GM12878 (cell line): ENCODE data around the gene EAF1. TPM values are rescaled to one million over a fixed set of nuclear protein-coding genes. Genes with fewer than 3 reads are reported as not detected.

Experiments
- ATAC-seq: fragments of 200-7000 bp; cut with Tn5 transposase; 3 replicates; pipeline ENCODE4 v1.9.1; 2020; ENCODE audit warnings: mild to moderate bottlenecking, moderate library complexity
- BruUV-seq: library from RNA; stranded (reverse); fragments of 400-500 nt; replicated peaks from 2 replicates; lab custom pipeline; 2021; lab: Mats Ljungman, UMichigan
- CTCF ChIA-PET: fragments of 300-600 bp; sonication (Branson Sonifier 250); formaldehyde crosslinking; extraction: SDS; loops from one replicate; lab custom pipeline; 2021; ENCODE audit warnings: inconsistent platforms; lab: Yijun Ruan, JAX
- POLR2A ChIA-PET: fragments of 350-600 bp; formaldehyde crosslinking; extraction: SDS; loops from one replicate; lab custom pipeline; 2021; ENCODE audit warnings: inconsistent platforms; lab: Charles Lee
- RAD21 ChIA-PET: fragments of 300-600 bp; sonication (Branson Sonifier 250); formaldehyde crosslinking; loops from one replicate; lab custom pipeline; 2023; ENCODE audit warnings: antibody characterized with exemption; ENCODE audit not compliant: unreplicated experiment; lab: Charles Lee
- SMC1A ChIA-PET: fragments of 300-600 bp; sonication (Branson Sonifier 250); formaldehyde crosslinking; loops from one replicate; lab custom pipeline; 2023; ENCODE audit not compliant: unreplicated experiment, uncharacterized antibody; lab: Charles Lee
- DNase-seq: peaks from one replicate; pipeline ENCODE4 v3.0.0-alpha.2; 2011; ENCODE audit warnings: low read depth, low spot score
- FAIRE-seq: peaks from 3 replicates; lab custom pipeline; 2011; peaks lifted over from hg19 to GRCh38; lab: Jason Lieb, UNC
- H2AFZ ChIP-seq: 2 replicates; pipeline ENCODE4 v1.6.0; 2011; ENCODE audit warnings: low read depth, low read length, control low read depth; ENCODE audit not compliant: control insufficient read depth
- H3K27ac ChIP-seq: 2 replicates; pipeline ENCODE4 v1.5.1; 2011; ENCODE audit warnings: control low read depth; ENCODE audit not compliant: control insufficient read depth, insufficient read depth
- H3K27me3 ChIP-seq, 2 experiments: replicated peaks in 1 of 2; 2 replicates each; pipeline versions ENCODE4 v1.6.0 to v1.6.1; 2011; ENCODE audit warnings: low read length in 1 of 2; ENCODE audit not compliant: control insufficient read depth in 2 of 2, insufficient read depth in 2 of 2
- H3K36me3 ChIP-seq, 2 experiments: 2 replicates each; pipeline ENCODE4 v1.5.1; 2011; ENCODE audit warnings: low read length in 1 of 2; ENCODE audit not compliant: control insufficient read depth in 2 of 2, insufficient read depth in 2 of 2
- H3K4me1 ChIP-seq: 2 replicates; pipeline ENCODE4 v1.6.1; 2011; ENCODE audit warnings: mild to moderate bottlenecking, low read length, moderate library complexity, mixed read lengths; ENCODE audit not compliant: control insufficient read depth, insufficient read depth
- H3K4me2 ChIP-seq: 2 replicates; pipeline ENCODE4 v1.6.0; 2011; ENCODE audit warnings: control low read depth; ENCODE audit not compliant: control insufficient read depth, insufficient read depth
- H3K4me3 ChIP-seq: fragments of 200-600 bp; sonication (generic); 2 replicates; pipeline ENCODE4 v1.5.1; 2016
- H3K79me2 ChIP-seq: 2 replicates; pipeline ENCODE4 v1.6.0; 2011; ENCODE audit warnings: low read length; ENCODE audit not compliant: control insufficient read depth, insufficient read depth
- H3K9ac ChIP-seq: 2 replicates; pipeline ENCODE4 v1.8.0; 2011; ENCODE audit warnings: low read length, control low read depth, mixed read lengths; ENCODE audit not compliant: control insufficient read depth, insufficient read depth
- H3K9me3 ChIP-seq: replicated peaks from 3 replicates; pipeline ENCODE4 v1.5.1; 2011; ENCODE audit warnings: mild to moderate bottlenecking, low read length; ENCODE audit not compliant: control insufficient read depth, insufficient read depth
- H4K20me1 ChIP-seq: 2 replicates; pipeline ENCODE4 v1.6.0; 2011; ENCODE audit not compliant: control insufficient read depth, insufficient read depth
- BMI1 ChIP-seq: fragments of 450-650 bp; IDR thresholded peaks from 2 replicates; pipeline ENCODE4 v1.6.1; 2016; ENCODE audit warnings: mild to moderate bottlenecking, moderate library complexity, borderline replicate concordance
- CBFB ChIP-seq: IDR thresholded peaks from 2 replicates; pipeline ENCODE4 v1.6.1; 2016; ENCODE audit warnings: antibody characterized with exemption, low read depth
- CBX3 ChIP-seq: fragments of 200-600 bp; sonication (generic); IDR thresholded peaks from 2 replicates; pipeline ENCODE4 v1.6.1; 2016; ENCODE audit warnings: low read depth, borderline replicate concordance
- FOS ChIP-seq: IDR thresholded peaks from 3 replicates; pipeline ENCODE4 v1.6.1; 2011; ENCODE audit warnings: borderline replicate concordance; ENCODE audit not compliant: insufficient read length; ENCODE audit errors: extremely low read depth
- IKZF2 ChIP-seq, 2 experiments: fragments of 450-650 bp; IDR thresholded peaks; 2 replicates each; pipeline ENCODE4 v1.6.1; 2017; ENCODE audit warnings: mild to moderate bottlenecking in 2 of 2, moderate library complexity in 2 of 2
- REST ChIP-seq: IDR thresholded peaks from 2 replicates; pipeline ENCODE4 v1.6.1; 2012; ENCODE audit warnings: mild to moderate bottlenecking, low read depth, low read length
- YY1 ChIP-seq: IDR thresholded peaks from 2 replicates; pipeline ENCODE4 v1.6.1; 2011; ENCODE audit warnings: low read depth, mild to moderate bottlenecking, low read length
- ZNF217 ChIP-seq: fragments of 450-650 bp; IDR thresholded peaks from 2 replicates; pipeline ENCODE4 v1.6.1; 2017; ENCODE audit warnings: antibody characterized with exemption, mild to moderate bottlenecking
- WGBS: methylation state at CpG from one replicate; pipeline ENCODE4 v1.1.6; 2016; ENCODE audit warnings: low lambda C conversion rate; ENCODE audit not compliant: insufficient replicate concordance, insufficient coverage; ENCODE audit errors: missing lambda C conversion rate; 5-methylcytosine and 5-hydroxymethylcytosine counted together
- in situ Hi-C: fragments of 300-500 bp; cut with MboI; formaldehyde crosslinking; loops from 9 replicates; pipeline ENCODE4 v1.14.3; 2018; ENCODE audit warnings: mixed read lengths
- intact Hi-C: fragments of 100-400 bp; cut with micrococcal nuclease; formaldehyde crosslinking; loops from one replicate; pipeline ENCODE4 v1.14.2; 2022; ENCODE audit not compliant: unreplicated experiment
- polyA plus RNA-seq, 11 experiments: library from polyadenylated mRNA; depleted of rRNA in 4 of 11; unstranded in 6 of 11; stranded (reverse) in 5 of 11; fragments of >200 nt; fragmentation: Nextera tagmentation in 4 of 11; fragmentation: Illumina TruSeq in 1 of 11; extraction: Ambion mirVana in 4 of 11; extraction: Trizol in 1 of 11; gene quantifications; 1 replicate in 1 of 11; 2 replicates in 10 of 11; pipeline versions ENCODE4 v1.2.1 to v1.2.3, GENCODE V29; 2011 to 2016; ENCODE audit warnings: inconsistent platforms in 2 of 11, missing spikeins in 2 of 11, low read depth in 1 of 11
- total RNA-seq, 4 experiments: library from RNA; depleted of rRNA in 3 of 4; stranded (reverse); fragments of >200 nt in 3 of 4; fragmentation: Illumina TruSeq in 1 of 4; extraction: Trizol in 1 of 4; gene quantifications; 2 replicates each; pipeline versions ENCODE4 v1.2.1 to v1.2.3, GENCODE V29; 2013 to 2021
- TF ChIP-seq, protein P1 (sequence below), 3 experiments: IDR thresholded peaks in 2 of 3; conservative IDR thresholded peaks in 1 of 3; 2 replicates each; pipeline ENCODE4 v1.5.1; 2011; ENCODE audit warnings: low read depth in 3 of 3, low read length in 3 of 3, mild to moderate bottlenecking in 3 of 3, control low read depth in 2 of 3, moderate library complexity in 2 of 3, inconsistent platforms in 1 of 3, mixed read lengths in 1 of 3; ENCODE audit not compliant: control insufficient read depth in 2 of 3, insufficient read depth in 1 of 3; ENCODE audit errors: extremely low read depth in 1 of 3
- TF ChIP-seq, protein P2 (sequence below): IDR thresholded peaks from 2 replicates; pipeline ENCODE4 v1.6.1; 2012; ENCODE audit warnings: low read depth, low read length, improper control_type of control experiment

Gene EAF1
- total and polyA plus RNA-seq, 10 of the 15 experiments (the other 5 are each of a cell fraction or from before 2014, with no cell fraction given): 6.8 to 21.6 (median 15.6) TPM

GRCh38 chr3:15470261-15470660 lies 42.9 kb downstream of the EAF1 start:
- no peaks in the 10 kb centered on the region for H3K27me3 ChIP-seq
- TF ChIP-seq ZNF217 (no peak), YY1 (no peak), IKZF2 (IDR thresholded peaks at IDR 0.05) (no peak)
- TF ChIP-seq, protein P1, sequence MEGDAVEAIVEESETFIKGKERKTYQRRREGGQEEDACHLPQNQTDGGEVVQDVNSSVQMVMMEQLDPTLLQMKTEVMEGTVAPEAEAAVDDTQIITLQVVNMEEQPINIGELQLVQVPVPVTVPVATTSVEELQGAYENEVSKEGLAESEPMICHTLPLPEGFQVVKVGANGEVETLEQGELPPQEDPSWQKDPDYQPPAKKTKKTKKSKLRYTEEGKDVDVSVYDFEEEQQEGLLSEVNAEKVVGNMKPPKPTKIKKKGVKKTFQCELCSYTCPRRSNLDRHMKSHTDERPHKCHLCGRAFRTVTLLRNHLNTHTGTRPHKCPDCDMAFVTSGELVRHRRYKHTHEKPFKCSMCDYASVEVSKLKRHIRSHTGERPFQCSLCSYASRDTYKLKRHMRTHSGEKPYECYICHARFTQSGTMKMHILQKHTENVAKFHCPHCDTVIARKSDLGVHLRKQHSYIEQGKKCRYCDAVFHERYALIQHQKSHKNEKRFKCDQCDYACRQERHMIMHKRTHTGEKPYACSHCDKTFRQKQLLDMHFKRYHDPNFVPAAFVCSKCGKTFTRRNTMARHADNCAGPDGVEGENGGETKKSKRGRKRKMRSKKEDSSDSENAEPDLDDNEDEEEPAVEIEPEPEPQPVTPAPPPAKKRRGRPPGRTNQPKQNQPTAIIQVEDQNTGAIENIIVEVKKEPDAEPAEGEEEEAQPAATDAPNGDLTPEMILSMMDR (IDR thresholded peaks at IDR 0.05 in 2 of 3, conservative IDR thresholded peaks at IDR 0.05 in 1 of 3; ENCODE audit: control insufficient read depth in 2 of 3, extremely low read depth in 1 of 3, insufficient read depth in 1 of 3, low read depth in 3 of 3, low read length in 3 of 3): peak in 2 of 3 experiments; percentile 17 to 26; a peak in 1 of 6 replicates
- intact Hi-C loops (no loop called here), in situ Hi-C loops (no loop called here)
- H3K4me3 ChIP-seq: no peak overlapping the region
- CTCF ChIA-PET: interaction anchor here (0.7 to 2.1 kb wide), 6 partner anchors 21 to 365 kb away, joined by 3 to 7 read pairs (median 4); no protein-coding TSS in a partner anchor
- no peak for FAIRE-seq
- no peak overlapping the region for H3K9ac ChIP-seq
- no peaks in the 10 kb centered on the region for H3K9me3 ChIP-seq
- H3K36me3 ChIP-seq: no peaks in the 10 kb centered on the region
- no peak overlapping the region for H3K27ac ChIP-seq
- no peak overlapping the region for H3K4me2 ChIP-seq
- no peaks in the 10 kb centered on the region for H4K20me1 ChIP-seq
- SMC1A ChIA-PET: interaction anchor here (0.8 to 5.6 kb wide), 4 partner anchors 20 to 203 kb away, joined by 3 to 48 read pairs (median 5); no protein-coding TSS in a partner anchor
- BruUV-seq: no TSS peak
- H3K79me2 ChIP-seq: no peaks in the 10 kb centered on the region
- WGBS: 23% methylated on average over 6 of the region's 6 CpGs
- RAD21 ChIA-PET: interaction anchor here (1.3 kb wide), 1 partner anchor 86 kb away, joined by 4 read pairs; no protein-coding TSS in a partner anchor
- DNase-seq: no peak
- H3K4me1 ChIP-seq: peaks cover 6% of the 10 kb centered on the region
- no peak overlapping the region for H2AFZ ChIP-seq
- POLR2A ChIA-PET: no interaction called here
- no peak for ATAC-seq

GRCh38 chr3:15470849-15471248 lies 43.5 kb downstream of the EAF1 start:
- Histone ChIP-seq H3K36me3 (no peaks in the 10 kb centered on the region), H3K9ac (no peak overlapping the region), H3K4me3 (no peak overlapping the region), H3K27ac (no peak overlapping the region), H3K9me3 (no peaks in the 10 kb centered on the region), H3K27me3 (no peaks in the 10 kb centered on the region), H4K20me1 (no peaks in the 10 kb centered on the region), H3K4me1 (peaks cover 6% of the 10 kb centered on the region), H3K79me2 (no peaks in the 10 kb centered on the region), H3K4me2 (no peak overlapping the region), H2AFZ (no peak overlapping the region)
- ChIA-PET RAD21 (interaction anchor here (0.9 to 1.1 kb wide), 2 partner anchors 40 to 270 kb away, joined by 3 read pairs; no protein-coding TSS in a partner anchor), SMC1A (interaction anchor here (0.9 to 1.2 kb wide), 3 partner anchors 10 to 118 kb away, joined by 4 read pairs; no protein-coding TSS in a partner anchor), POLR2A (no interaction called here), CTCF (interaction anchor here (1.1 to 2.6 kb wide), 5 partner anchors 37 to 268 kb away, joined by 3 to 9 read pairs (median 4); no protein-coding TSS in a partner anchor)
- FAIRE-seq (no peak), ATAC-seq (no peak), DNase-seq (no peak)
- in situ Hi-C loops (no loop called here), intact Hi-C loops (no loop called here)
- BruUV-seq: no TSS peak
- TF ChIP-seq, protein P2, sequence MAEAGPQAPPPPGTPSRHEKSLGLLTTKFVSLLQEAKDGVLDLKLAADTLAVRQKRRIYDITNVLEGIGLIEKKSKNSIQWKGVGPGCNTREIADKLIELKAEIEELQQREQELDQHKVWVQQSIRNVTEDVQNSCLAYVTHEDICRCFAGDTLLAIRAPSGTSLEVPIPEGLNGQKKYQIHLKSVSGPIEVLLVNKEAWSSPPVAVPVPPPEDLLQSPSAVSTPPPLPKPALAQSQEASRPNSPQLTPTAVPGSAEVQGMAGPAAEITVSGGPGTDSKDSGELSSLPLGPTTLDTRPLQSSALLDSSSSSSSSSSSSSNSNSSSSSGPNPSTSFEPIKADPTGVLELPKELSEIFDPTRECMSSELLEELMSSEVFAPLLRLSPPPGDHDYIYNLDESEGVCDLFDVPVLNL: no peak
- TF ChIP-seq BMI1: no peak
- no peak for TF ChIP-seq FOS
- no peak for TF ChIP-seq REST
- no peak for TF ChIP-seq CBFB
- TF ChIP-seq CBX3: no peak
- 17% methylated on average over 2 of the region's 2 CpGs for WGBS
